Skin epidermis (tissue), 12 donors: ENCODE data around the gene ZNF615.
"Not testable (repeated sequence)": the region's sequence is repeated elsewhere in the genome, so short reads cannot be mapped to it uniquely, and the experiment has no call there.

Experiments used
- H3K27ac ChIP-seq, 21 experiments: fragments of 200-600 bp; sonication (generic) in 11 of 21; one replicate each; pipeline ENCODE4 v1.5.0; 2020; ENCODE audit warnings: mild to moderate bottlenecking in 3 of 21, inconsistent platforms in 2 of 21, moderate library complexity in 2 of 21
- H3K4me3 ChIP-seq, 7 experiments: fragments of 200-600 bp; sonication (generic) in 2 of 7; one replicate each; pipeline ENCODE4 v1.5.0; 2020; ENCODE audit warnings: inconsistent platforms in 2 of 7, mild to moderate bottlenecking in 2 of 7, moderate library complexity in 1 of 7

Gene ZNF615

DNA sequence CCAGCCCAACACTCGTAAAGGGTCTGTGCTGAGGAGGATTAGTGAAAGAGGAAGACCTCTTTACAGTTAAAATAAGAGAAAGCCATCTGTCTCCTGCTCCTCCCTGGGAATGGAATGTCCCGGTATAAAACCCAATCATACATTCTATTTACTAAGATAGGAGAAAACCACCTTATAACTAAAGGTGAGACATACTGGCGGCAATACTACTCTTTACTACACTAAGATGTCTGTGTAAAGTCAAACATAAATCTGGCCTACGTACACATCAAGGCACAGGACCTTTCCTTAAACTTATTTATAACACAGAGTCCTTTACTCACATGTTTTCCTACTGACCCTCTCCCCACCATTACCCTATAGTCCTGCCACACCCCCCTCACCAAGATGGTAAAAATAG lies 24.6 kb downstream of the ZNF615 start:
- Histone ChIP-seq H3K27ac (no peak overlapping the region), H3K4me3 (no peak overlapping the region)

DNA sequence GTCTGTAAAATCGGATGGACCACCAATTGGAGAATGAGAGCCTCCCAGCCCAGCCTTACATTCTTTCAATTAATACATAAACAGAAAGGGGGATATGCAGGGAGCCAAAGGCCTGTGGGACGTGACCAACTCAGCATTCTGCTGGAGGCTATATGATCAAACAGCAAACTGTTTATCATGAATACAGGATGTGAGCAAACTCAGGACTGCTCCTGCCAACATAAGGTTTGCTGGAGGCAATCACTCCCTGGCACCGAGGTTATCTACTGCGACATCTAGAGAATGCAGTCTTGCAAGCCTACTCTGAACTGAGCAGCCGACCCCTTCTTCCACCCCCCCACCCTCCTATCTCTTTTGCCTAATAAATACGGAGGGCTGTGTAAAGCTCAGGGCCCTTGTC lies 27.1 kb downstream of the ZNF615 start:
- not testable (repeated sequence) for H3K4me3 ChIP-seq, H3K27ac ChIP-seq

DNA sequence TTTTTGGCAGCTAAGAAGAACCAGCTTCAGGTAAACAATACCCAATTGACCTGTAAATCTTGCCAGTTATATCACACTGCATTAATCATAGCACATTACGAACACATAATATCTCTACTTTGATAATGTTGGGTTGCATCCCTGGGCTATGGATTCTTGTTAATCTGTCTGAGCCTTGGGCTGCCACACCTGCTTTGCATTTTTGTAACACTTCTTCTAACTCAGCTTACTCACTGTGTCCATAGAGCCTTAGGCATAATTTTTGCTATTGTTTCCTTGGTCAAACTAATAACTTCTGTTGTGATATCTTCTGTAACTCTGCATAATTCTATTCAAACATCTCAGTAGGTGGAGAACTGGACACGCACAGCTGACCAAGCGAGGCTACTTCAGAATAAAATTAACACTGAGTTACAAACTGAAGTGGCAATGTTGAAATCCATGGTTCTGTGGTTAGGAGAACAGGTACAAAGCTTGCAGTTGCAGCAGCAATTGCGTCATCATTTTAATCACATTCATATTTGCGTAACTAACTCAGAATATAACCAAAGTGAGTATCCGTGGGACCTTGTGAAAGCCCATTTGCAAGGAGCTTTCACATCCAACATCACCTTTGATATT lies 27.8 kb downstream of the ZNF615 start:
- H3K4me3 ChIP-seq = no peak overlapping the region
- H3K27ac ChIP-seq = no peak overlapping the region

DNA sequence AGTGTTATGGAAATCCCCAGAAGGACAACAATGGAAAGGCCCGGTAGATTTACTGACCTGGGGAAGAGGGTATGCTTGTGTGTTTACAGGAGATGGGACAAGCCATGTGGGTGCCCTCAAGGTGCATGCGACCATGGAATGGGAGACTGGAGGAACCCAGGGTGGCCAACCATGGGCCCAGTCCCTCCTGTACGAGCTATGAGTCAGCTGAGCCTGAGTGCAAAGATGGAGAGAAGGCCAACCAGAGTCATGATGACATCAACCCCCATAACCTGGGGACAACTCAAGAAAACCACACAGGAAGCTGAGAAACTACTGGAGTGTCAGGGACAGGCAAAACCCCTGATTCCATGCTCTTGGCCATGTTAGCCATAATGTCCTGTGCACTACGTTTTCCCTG lies 29.1 kb downstream of the ZNF615 start:
- no peak overlapping the region for H3K27ac ChIP-seq
- H3K4me3 ChIP-seq = no peak overlapping the region

DNA sequence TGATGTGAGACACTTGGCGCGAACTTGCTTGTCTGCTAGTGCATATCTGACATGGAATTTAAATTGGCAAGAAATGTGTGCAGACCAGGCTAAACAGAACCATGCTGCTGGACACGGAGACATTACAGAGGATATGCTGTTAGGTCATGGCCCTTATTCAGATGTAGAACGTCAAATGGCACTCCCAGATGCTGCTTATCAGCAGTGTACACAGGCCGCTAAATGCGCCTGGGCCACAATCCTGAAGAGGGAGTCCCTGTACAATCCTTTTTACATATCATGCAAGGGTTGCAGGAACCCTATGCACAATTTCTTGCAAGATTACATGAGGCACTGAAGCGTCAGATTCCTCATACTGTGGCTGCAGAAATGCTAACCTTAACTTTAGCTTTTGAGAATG lies 30.7 kb downstream of the ZNF615 start:
- Histone ChIP-seq H3K27ac (no peak overlapping the region), H3K4me3 (no peak overlapping the region)

DNA sequence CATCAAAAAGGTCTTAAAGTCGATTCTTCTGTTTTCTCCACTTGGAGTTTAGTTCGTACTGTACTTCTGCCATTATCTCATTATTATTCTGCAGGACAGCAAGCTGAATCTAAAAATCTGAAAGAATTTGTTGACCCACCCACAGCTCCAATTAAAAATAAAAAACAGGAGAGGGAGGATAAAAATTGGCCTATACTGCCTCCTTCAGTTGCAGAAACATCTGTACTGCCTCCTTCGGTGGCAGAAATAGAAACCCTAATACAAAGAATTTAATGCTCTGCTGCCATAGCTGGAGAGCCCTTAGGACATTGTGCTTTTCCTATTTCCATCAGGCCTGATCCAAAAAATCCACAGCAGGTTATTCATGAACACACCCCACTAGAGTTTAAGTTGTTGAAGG lies 31.2 kb downstream of the ZNF615 start:
- H3K27ac ChIP-seq = no peak overlapping the region
- no peak overlapping the region for H3K4me3 ChIP-seq

DNA sequence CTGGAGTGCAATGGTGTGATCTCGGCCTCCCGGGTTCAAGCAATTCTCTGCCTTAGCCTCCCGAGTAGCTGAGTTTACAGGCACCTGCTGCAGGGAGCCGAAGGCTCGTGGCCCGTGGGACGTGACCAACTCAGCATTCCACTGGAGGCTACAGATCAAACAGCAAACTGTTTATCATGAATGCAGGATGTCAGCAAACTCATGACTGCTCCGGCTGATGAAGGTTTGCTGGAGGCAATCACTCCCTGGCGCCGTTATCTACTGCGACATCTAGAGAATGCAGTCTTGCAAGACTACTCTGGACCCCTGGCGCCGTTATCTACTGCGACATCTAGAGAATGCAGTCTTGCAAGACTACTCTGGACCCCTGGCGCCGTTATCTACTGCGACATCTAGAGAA lies 32.2 kb downstream of the ZNF615 start:
- not testable (repeated sequence) for H3K27ac ChIP-seq, H3K4me3 ChIP-seq

DNA sequence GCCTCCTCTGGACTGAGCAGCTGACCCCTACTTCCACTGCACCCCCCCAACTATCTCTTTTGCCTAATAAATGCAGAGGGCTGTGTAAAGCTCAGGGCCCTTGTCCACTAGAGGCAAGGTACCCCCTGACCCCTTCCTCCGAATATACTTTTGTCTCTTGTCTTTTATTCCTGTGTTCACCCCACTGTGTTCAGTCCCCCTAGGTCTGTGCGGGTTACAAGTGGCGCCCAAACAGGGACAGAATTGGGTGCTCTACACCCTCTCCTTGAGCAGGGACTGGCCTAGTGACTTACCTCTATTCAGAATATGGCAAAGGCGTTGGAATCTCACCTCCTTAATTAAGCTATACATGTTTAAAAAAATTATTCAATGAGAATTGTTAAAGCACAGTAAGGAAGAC lies 36.4 kb downstream of the ZNF615 start:
- Histone ChIP-seq H3K4me3 (no peak overlapping the region), H3K27ac (no peak overlapping the region)

DNA sequence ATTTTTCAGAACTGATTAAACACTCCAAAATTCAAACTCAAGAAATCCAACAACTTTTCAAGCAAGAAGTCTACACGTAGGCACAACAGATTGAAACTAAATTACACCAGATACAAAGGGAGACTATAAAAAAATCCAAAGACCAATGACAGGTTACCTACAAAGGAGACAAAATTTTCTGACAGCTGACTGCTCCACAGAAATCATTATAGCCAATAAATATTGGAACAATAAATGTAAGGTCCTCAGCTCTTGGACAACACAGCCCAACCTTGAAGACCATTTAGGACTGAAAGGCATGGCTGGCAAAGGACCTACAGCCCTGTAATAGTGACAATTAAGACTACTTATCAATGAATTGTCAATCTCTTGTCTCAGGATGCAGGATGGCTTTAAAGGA lies 37.3 kb downstream of the ZNF615 start:
- Histone ChIP-seq H3K27ac (no peak overlapping the region), H3K4me3 (no peak overlapping the region)

DNA sequence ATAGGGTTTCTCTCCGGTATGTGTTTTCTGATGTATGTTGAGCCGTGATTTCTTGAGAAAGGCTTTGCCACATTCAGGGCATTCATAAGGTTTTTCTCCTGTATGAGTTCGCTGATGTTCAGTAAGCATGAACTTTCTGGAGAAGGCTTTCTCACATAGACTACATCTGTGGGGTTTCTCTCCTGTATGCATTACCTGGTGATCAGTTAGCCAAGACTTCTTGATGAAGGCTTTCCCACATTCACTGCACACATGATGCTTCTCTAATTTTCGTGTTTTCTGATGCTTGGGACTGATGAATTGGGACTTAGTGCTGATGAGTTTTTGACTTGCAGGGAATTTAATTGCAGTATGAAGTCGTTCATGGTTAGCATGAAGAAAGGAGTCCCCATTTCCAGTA lies 42.4 kb downstream of the ZNF615 start:
- no peak overlapping the region for H3K4me3 ChIP-seq
- no peak overlapping the region for H3K27ac ChIP-seq

DNA sequence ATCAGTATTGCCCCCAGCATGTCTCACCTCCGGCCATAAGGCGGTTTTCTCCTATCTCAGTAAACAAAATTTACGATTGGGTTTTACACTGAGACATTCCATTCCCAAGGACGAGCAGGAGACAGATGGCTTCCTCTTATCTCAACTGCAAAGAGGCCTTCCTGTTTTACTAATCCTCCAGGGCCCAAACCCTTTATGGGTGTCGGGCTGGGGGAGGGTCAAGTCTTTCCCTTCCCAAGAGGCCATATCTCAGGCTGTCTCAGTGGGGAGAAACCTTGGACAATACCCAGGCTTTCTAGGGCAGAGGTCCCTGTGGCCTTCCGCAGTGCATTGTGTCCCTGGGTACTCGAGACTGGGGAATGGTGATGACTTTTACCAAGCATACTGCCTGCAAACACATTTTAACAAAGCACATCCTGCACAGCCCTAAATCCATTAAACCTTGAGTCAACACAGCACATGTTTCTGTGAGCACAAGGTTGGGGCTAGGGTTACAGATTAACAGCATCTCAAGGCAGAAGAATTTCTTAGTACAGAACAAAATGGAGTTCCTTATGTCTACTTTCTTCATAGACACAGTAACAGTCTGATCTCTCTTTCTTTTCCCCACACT lies 47.3 kb downstream of the ZNF615 start:
- H3K4me3 ChIP-seq, H3K27ac ChIP-seq: not testable (repeated sequence)

DNA sequence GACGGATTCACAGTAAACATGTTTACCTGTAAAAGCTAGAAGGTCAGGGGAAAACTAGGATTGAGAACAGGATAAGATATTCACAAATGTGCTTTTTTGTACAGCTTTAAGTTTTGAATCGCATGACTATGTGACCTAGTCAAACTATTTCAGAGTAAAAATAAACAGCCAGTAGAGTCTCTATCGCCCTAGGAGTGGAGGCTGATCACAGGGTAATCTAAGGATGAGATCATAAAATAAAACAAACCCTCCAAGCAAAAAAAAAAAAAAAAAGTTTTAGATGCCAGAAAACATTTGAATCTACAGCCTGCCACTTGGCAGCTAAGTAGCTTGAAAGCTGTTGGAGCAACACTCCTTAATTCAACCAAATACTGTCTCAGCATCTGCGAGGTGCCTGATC lies 48.2 kb downstream of the ZNF615 start:
- H3K27ac ChIP-seq = no peak overlapping the region
- no peak overlapping the region for H3K4me3 ChIP-seq

DNA sequence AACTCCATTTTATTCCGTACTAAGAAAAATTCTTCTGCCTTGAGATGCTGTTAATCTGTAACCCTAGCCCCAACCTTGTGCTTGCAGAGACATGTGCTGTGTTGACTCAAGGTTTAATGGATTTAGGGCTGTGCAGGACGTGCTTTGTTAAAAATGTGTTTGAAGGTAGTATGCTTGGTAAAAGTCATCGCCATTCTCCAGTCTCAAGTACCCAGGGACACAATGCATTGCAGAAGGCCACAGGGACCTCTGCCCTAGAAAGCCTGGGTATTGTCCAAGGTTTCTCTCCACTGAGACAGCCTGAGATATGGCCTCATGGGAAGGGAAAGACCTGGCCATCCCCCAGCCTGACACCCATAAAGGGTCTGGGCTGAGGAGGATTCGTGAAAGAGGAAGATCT lies 50.2 kb downstream of the ZNF615 start:
- not testable (repeated sequence) for H3K27ac ChIP-seq

DNA sequence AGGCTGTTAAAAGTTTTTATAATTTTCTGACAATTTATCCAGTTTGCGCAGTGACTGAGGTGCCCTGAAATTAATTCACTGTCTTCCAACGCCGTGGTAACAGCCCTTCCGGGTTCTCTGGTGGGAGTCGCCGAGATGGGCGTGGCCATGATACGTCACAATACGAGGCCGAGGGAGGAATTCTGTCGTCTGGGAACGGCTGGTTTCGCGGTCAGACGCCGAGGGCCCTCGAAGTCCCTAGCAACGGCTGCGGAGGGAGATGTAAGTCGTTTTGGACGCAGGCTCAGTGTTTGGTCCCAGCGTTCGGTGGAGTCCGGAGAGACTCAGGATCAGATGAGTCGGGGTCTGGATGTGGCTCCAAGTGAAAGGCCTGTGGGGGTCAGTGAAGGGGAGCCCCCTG lies 59.0 kb downstream of the ZNF615 start:
- no peak overlapping the region for H3K4me3 ChIP-seq
- H3K27ac ChIP-seq = no peak overlapping the region

More for the DNA sequence above, 50.2 kb downstream of the ZNF615 start:
- not testable (repeated sequence) for H3K4me3 ChIP-seq

DNA sequence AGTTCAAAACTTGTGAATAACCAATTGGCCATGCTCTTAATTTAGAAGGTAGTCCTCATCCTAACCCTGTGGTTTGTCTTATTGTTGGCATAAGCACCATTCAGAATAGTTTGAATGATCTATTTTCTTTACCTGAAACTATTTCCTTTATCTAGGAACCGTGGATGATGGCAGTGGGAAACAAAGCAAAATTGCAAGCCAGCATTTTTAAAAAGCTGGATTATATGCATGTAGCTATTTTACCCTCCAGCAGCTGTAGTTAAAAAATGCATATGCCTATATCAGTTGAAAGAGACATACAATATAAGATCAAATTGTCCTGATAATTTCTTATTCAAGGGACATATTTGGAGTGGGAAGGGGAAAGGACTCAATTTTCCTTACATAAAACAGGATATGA lies 61.4 kb downstream of the ZNF615 start:
- no peak overlapping the region for H3K4me3 ChIP-seq
- no peak overlapping the region for H3K27ac ChIP-seq

DNA sequence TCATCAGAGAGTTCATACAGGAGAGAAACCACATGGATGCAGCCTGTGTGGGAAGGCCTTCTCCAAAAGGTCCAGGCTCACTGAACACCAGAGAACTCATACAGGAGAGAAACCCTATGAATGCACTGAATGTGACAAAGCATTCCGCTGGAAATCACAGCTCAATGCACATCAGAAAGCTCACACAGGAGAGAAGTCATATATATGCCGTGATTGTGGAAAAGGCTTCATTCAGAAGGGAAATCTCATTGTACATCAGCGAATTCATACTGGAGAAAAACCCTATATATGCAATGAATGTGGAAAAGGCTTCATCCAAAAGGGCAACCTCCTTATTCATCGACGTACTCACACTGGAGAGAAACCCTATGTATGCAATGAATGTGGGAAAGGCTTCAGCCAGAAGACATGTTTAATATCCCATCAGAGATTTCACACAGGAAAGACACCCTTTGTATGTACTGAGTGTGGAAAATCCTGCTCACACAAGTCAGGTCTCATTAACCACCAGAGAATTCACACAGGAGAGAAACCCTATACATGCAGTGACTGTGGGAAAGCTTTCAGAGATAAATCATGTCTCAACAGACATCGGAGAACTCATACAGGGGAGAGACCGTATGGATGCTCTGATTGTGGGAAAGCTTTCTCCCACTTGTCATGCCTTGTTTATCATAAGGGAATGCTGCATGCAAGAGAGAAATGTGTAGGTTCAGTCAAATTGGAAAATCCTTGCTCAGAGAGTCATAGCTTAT lies 63.0 kb downstream of the ZNF615 start:
- no peak overlapping the region for H3K27ac ChIP-seq
- H3K4me3 ChIP-seq = no peak overlapping the region
